Stomach (tissue), 19 donors: ENCODE results near the gene OR51L1. TPM values are rescaled to one million over a fixed set of nuclear protein-coding genes. Genes with fewer than 3 reads are reported as not detected.
"Not testable (repeated sequence)": the region's sequence is repeated elsewhere in the genome, so short reads cannot be mapped to it uniquely, and the experiment has no call there.

Experiments used
- DNase-seq, 2 donors: peaks; one replicate each; pipeline versions ENCODE4 v3.0.0 to v3.0.0-alpha.2; 2013 to 2019
- H3K27ac ChIP-seq, 5 donors: fragments of 200-600 bp in 4 of 5; sonication (generic) in 4 of 5; one replicate each; pipeline ENCODE4 v1.5.1; 2013 to 2019; ENCODE audit warnings: mild to moderate bottlenecking in 1 of 5, moderate library complexity in 1 of 5
- H3K27me3 ChIP-seq, 3 donors: fragments of 200-600 bp; sonication (generic); one replicate each; pipeline ENCODE4 v1.5.1; 2017 to 2019; ENCODE audit warnings: mixed run types in 1 of 3
- H3K36me3 ChIP-seq, 4 donors: fragments of 200-600 bp; sonication (generic); 1 replicate in 3 of 4; 2 replicates in 1 of 4; pipeline ENCODE4 v1.5.1; 2016 to 2019
- H3K4me1 ChIP-seq, 4 donors: fragments of 200-600 bp; sonication (generic); one replicate each; pipeline ENCODE4 v1.5.1; 2016 to 2019
- H3K4me3 ChIP-seq, 4 donors: fragments of 200-600 bp; sonication (generic) in 3 of 4; one replicate each; pipeline ENCODE4 v1.5.1; 2016 to 2019; ENCODE audit warnings: mild to moderate bottlenecking in 1 of 4
- H3K9me3 ChIP-seq, 4 donors: fragments of 200-600 bp; sonication (generic); one replicate each; pipeline ENCODE4 v1.5.1; 2016 to 2019
- EP300 ChIP-seq: sonication (generic); formaldehyde crosslinking; IDR thresholded peaks from one replicate; pipeline ENCODE4 v1.6.1; 2017; ENCODE audit warnings: antibody characterized with exemption
- POLR2A ChIP-seq, 4 donors: fragments of 450-650 bp; IDR thresholded peaks; one replicate each; pipeline ENCODE4 v1.6.1; 2016; ENCODE audit warnings: antibody characterized with exemption in 4 of 4, control low read depth in 2 of 4, mild to moderate bottlenecking in 1 of 4, moderate library complexity in 1 of 4
- POLR2AphosphoS5 ChIP-seq, 3 donors: sonication (generic); formaldehyde crosslinking; IDR thresholded peaks; one replicate each; pipeline ENCODE4 v1.6.1; 2016; ENCODE audit warnings: antibody characterized with exemption in 3 of 3
- WGBS, 5 donors: extraction: QIAGEN DNeasy Blood & Tissue Kit in 3 of 5; methylation state at CpG; one replicate each; pipeline versions ENCODE4 v1.1.5 to v1.1.7; 2013 to 2018; 5-methylcytosine and 5-hydroxymethylcytosine counted together
- intact Hi-C: fragments of 100-400 bp; cut with DNase I; formaldehyde crosslinking; loops from one replicate; pipeline ENCODE4 v1.15.1; 2023; ENCODE audit warnings: low total_unique reads
- long read RNA-seq, 10 donors: transcript quantifications; one replicate each; lab custom pipeline, GENCODE V29; 2026
- polyA plus RNA-seq, 3 donors: library from polyadenylated mRNA; stranded (reverse); fragments of 200-250 nt; gene quantifications; one replicate each; pipeline ENCODE4 v1.2.3, GENCODE V29; 2013
- total RNA-seq, 5 donors: library from RNA; depleted of rRNA; stranded (reverse); fragments of >200 nt; gene quantifications; one replicate each; pipeline versions ENCODE4 v1.1.0 to v1.2.3, GENCODE V29; 2014 to 2016
- TF ChIP-seq, protein P1 (sequence below), 7 experiments: fragments of 450-650 bp in 4 of 7; fragments of 200-600 bp in 3 of 7; sonication (generic) in 3 of 7; IDR thresholded peaks; one replicate each; pipeline ENCODE4 v1.5.1; 2016 to 2019; ENCODE audit warnings: antibody characterized with exemption in 7 of 7, control low read depth in 2 of 7, mild to moderate bottlenecking in 1 of 7
- donor health status: healthy with polysubstance abuse.
- donor health status: Bipolar disorder and iron deficiency.
- donor health status: healthy.

Gene OR51L1, protein sequence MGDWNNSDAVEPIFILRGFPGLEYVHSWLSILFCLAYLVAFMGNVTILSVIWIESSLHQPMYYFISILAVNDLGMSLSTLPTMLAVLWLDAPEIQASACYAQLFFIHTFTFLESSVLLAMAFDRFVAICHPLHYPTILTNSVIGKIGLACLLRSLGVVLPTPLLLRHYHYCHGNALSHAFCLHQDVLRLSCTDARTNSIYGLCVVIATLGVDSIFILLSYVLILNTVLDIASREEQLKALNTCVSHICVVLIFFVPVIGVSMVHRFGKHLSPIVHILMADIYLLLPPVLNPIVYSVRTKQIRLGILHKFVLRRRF
- total RNA-seq (not detected), polyA plus RNA-seq (not detected)
- long read RNA-seq, donor 1 = 0 reads
- long read RNA-seq, donor 2 = 0 reads
- long read RNA-seq, donor 3 = 0 reads
- long read RNA-seq, donor 4 = 0 reads
- long read RNA-seq, donor 5 = 0 reads
- long read RNA-seq, donor 6 = 0 reads
- long read RNA-seq, donor 7 = 0 reads
- long read RNA-seq, donor 8 = 0 reads
- long read RNA-seq, donor 9 = 0 reads
- long read RNA-seq, donor 10 = 0 reads

DNA sequence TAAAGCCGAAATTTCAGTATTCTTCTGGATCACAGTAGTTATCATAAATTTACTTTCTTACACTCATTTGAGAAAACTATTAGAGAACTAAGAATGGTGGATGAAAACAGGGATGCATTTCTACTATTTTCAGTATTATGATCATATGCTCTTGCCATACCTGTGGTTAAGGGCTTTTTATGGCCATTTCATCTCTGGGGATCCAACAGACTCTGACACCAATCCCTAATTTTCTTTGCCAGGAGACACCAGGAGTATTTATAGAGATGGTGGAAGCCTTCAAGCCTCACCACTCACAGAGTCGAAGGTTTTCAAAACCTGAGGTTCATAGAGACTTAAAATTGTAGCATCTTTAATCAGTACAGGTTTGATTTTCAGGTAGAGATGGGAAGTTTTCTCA is at the start of gene OR51L1:
Gene OR51L1 (plus strand): TSS at position 301 of the 400 bp plus-strand sequence. CDS start 4,132 bp downstream, outside the sequence.
- intact Hi-C loops = no loop called here

DNA sequence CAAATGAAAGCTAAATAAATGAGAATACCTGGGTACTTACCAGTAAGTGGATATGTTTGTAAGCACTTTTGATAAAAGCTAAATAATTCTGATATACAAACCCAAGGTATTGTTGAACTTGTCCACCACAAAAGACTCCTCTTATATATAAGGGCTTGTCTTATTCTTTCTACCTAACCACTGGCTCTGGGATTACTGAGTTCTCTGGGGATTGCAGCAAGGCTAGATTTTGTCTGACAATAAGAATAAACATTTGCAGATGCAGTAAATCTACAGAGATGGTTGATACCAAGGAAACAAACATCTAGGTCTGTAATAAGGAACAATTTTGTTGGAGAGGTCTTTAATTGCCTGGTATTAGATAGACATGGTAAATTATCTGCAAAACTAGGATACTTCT is 47.1 kb upstream of the OR51L1 start, which contains the start of gene OR51A4:
Gene OR51A4 (minus strand): TSS at position 101 of the 400 bp plus-strand sequence. CDS start 505 bp downstream, outside the sequence.
- no peak for DNase-seq
- intact Hi-C loops = no loop called here
- TF ChIP-seq POLR2A (IDR thresholded peaks at IDR 0.05) (no peak), EP300 (no peak), POLR2AphosphoS5 (IDR thresholded peaks at IDR 0.05) (no peak)
- TF ChIP-seq, protein P1, sequence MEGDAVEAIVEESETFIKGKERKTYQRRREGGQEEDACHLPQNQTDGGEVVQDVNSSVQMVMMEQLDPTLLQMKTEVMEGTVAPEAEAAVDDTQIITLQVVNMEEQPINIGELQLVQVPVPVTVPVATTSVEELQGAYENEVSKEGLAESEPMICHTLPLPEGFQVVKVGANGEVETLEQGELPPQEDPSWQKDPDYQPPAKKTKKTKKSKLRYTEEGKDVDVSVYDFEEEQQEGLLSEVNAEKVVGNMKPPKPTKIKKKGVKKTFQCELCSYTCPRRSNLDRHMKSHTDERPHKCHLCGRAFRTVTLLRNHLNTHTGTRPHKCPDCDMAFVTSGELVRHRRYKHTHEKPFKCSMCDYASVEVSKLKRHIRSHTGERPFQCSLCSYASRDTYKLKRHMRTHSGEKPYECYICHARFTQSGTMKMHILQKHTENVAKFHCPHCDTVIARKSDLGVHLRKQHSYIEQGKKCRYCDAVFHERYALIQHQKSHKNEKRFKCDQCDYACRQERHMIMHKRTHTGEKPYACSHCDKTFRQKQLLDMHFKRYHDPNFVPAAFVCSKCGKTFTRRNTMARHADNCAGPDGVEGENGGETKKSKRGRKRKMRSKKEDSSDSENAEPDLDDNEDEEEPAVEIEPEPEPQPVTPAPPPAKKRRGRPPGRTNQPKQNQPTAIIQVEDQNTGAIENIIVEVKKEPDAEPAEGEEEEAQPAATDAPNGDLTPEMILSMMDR (IDR thresholded peaks at IDR 0.05) = no peak
- no peaks in the 10 kb centered on the region for H3K27me3 ChIP-seq
- no peaks in the 10 kb centered on the region for H3K4me1 ChIP-seq
- no peak within 1 kb of the TSS for H3K4me3 ChIP-seq
- no peaks in the 10 kb centered on the region for H3K36me3 ChIP-seq
- no peak within 1 kb of the TSS for H3K27ac ChIP-seq
- no peaks in the 10 kb centered on the region for H3K9me3 ChIP-seq

More for the DNA sequence above, at the start of gene OR51L1:
- H3K27me3 ChIP-seq = no peaks in the 10 kb centered on the region
- H3K4me3 ChIP-seq = no peak within 1 kb of the TSS
- no peak for DNase-seq
- H3K9me3 ChIP-seq = no peaks in the 10 kb centered on the region
- no peaks in the 10 kb centered on the region for H3K4me1 ChIP-seq
- 82 to 95% (median 85%) methylated on average over 2 of the region's 2 CpGs for WGBS, 5 donors
- no peaks in the 10 kb centered on the region for H3K36me3 ChIP-seq
- no peak for TF ChIP-seq POLR2AphosphoS5 (IDR thresholded peaks at IDR 0.05)
- H3K27ac ChIP-seq = no peak within 1 kb of the TSS

DNA sequence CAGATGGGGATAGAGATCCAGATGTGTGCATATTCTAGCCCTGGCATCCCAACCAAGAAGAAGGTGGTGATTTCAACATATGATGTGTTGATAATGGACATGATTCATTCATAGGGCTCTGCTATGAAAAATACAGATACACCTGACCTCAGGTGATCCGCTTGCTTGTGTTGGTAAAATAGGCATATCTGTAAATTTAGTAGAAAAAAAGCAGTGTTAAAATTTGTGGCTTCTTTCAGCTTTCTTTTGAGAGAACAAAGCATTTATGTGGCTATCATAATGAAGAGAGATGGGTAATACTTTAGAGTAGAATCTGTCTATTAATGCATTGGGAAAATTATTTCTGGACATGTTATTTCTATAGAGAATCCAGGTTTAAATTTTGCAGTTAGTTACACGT is 39.0 kb upstream of the OR51L1 start, which contains the start of gene OR51A2:
Gene OR51A2 (minus strand): TSS at position 101 of the 400 bp plus-strand sequence. CDS start 0 bp downstream, at position 101.
- H3K4me1 ChIP-seq, H3K27me3 ChIP-seq, intact Hi-C loops, DNase-seq, H3K9me3 ChIP-seq, H3K36me3 ChIP-seq, H3K27ac ChIP-seq, H3K4me3 ChIP-seq: not testable (repeated sequence)
- WGBS, 5 donors = 66 to 80% (median 76%) methylated on average over 2 of the region's 2 CpGs

DNA sequence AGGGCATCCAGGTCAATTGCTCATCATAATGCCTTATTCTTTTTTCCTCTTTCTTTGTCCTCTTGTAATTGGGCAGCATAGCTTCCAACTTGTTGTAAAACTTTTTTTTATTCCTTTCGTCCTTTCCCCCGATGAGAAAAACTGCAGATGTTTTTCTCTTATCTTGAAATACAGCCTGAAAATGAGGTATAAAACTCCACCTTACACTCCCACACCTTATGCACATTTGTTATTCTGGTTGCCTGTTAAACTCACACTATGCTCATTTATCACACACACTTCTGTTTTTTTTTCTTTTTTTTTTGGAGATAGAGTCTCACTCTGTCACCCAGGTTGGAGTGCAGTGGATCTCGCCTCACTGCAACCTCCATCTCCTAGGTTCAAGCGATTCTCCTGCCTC is 37.3 kb upstream of the OR51L1 start:
- no peaks in the 10 kb centered on the region for H3K4me1 ChIP-seq
- H3K27ac ChIP-seq = no peak overlapping the region
- no peaks in the 10 kb centered on the region for H3K36me3 ChIP-seq
- no peaks in the 10 kb centered on the region for H3K27me3 ChIP-seq
- H3K4me3 ChIP-seq = no peak overlapping the region
- intact Hi-C loops = no loop called here
- TF ChIP-seq EP300 = no peak
- TF ChIP-seq POLR2A (IDR thresholded peaks at IDR 0.05) = no peak
- TF ChIP-seq POLR2AphosphoS5 (IDR thresholded peaks at IDR 0.05) = no peak
- TF ChIP-seq, protein P1 (IDR thresholded peaks at IDR 0.05) = no peak
- WGBS, 5 donors = 82 to 92% (median 88%) methylated on average over 4 of the region's 4 CpGs
- DNase-seq = peak in 1 of 2 donors; percentile 7
- H3K9me3 ChIP-seq = no peaks in the 10 kb centered on the region

DNA sequence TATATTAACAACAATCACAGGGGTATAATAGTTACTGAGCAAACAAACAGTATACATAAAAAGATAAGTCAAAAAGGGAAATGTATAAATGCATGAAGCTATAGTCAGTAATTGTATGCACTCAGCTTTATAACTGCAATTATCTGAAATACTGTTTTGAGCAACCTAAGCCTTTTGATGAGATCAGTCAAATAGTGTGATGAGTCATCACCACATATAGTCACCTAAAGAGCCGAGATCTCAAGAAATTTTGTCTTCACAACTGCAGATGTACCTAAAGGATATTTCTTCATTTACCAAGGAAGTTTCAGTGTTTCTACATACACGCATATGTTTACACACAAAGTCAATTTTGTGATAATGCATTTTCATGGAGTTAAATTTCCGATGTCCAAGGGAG is 33.8 kb upstream of the OR51L1 start:
- Histone ChIP-seq H3K36me3 (no peaks in the 10 kb centered on the region), H3K4me3 (no peak overlapping the region), H3K4me1 (no peaks in the 10 kb centered on the region), H3K27ac (no peak overlapping the region), H3K27me3 (no peaks in the 10 kb centered on the region), H3K9me3 (peaks cover 0 to 4% (median 0%) of the 10 kb centered on the region in 4 donors)
- no peak for TF ChIP-seq EP300
- TF ChIP-seq POLR2A (IDR thresholded peaks at IDR 0.05) = no peak
- TF ChIP-seq, protein P1 (IDR thresholded peaks at IDR 0.05) = no peak
- TF ChIP-seq POLR2AphosphoS5 (IDR thresholded peaks at IDR 0.05) = no peak
- 56 to 64% (median 59%) methylated on average over 3 of the region's 3 CpGs for WGBS, 5 donors
- intact Hi-C loops = no loop called here
- DNase-seq = no peak
